GM19099 (cell line): ENCODE data around the gene OR52R1.

ENCODE experiments used
- POLR2A ChIP-seq: IDR thresholded peaks from 3 replicates; pipeline ENCODE4 v1.6.1; 2011; ENCODE audit warnings: low read depth; ENCODE audit not compliant: insufficient read length; ENCODE audit errors: extremely low read depth

Gene OR52R1

DNA sequence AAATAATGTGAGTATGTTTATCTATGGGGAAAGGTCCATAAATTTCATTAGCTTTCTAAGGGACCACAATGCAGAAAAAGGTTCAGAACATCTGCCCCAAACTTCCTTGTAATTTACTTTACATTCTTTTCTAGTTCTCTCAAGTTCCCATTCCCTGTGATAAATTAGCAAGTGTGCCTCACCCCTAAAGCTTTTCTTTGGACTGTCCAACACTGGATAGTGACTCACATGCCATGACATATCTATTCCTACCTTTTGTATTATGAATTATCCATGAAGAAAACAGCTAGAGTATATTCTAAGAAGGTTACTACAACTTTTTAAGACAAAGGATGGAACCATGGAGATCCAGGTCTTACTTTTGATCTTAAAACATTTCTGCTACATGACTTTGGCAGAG lies 36.1 kb downstream of the OR52R1 start:
- no peak for TF ChIP-seq POLR2A

DNA sequence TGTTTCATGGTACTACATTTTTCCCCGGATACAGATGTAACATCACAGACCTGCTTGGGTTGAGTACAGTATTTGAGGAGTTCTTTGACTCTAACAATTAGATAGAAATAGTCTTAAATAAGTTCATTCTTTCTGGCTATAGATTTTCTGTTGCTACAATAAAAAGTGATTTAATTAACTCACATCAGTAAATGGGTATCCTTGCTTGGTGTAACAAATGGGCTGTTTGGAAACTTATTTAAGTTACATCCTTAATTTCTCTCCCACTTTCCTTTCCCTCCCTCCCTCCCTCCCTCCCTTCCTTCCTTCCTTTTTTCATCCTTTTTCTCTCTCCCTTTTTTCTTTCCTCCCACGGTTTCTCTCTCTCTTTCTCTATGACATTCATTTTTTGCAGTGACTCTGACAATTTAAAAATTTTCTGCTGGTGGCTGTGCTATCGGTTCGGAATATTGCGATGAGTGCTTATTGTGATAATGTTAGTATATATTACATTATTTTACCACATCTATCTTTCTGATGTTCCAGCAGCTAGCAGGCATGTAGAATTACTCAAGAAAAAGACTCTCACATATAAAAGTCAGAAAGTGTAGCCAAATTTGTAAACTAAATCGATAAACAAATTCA lies 37.6 kb downstream of the OR52R1 start:
- TF ChIP-seq POLR2A: no peak

DNA sequence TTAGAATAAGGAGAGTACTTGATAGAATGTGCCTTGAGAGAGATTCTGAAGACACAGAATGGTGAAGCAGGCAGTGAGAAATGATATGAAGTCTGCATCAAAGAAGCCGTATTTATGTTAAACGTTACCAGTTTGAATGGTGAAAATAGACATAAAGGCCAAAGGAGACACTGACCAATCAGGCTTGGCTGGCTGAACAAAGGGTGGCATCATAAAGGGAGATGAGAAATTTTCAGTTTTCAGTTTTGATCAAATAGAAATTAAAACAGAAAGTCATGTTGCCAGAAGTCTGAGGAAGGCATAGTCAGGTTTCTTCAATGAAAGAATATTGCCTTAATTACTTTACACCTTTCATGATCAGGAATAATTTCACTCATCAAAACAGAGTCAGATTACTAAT lies 41.1 kb downstream of the OR52R1 start:
- no peak for TF ChIP-seq POLR2A
